COR-L47 (cell line): Measurements from ENCODE around the gene ALPL.

ENCODE experiments used
- DNase-seq: peaks from one replicate; lab custom pipeline; 2025; lab: John Stamatoyannopoulos, UW

The ALPL gene

GRCh38 chr1:21576031-21576797 lies 67.0 kb downstream of the ALPL start:
- DNase-seq, result no peak

- DNase-seq, result no peak
These were observed 67.6 kb downstream of the ALPL start for GRCh38 chr1:21576798-21577187.

- DNase-seq, result no peak
These were observed 68.1 kb downstream of the ALPL start for GRCh38 chr1:21577324-21577723.

GRCh38 chr1:21577933-21578332 lies 68.7 kb downstream of the ALPL start:
- no peak for DNase-seq

- no peak for DNase-seq
These were observed 70.6 kb downstream of the ALPL start for GRCh38 chr1:21579791-21580190.

- no peak for DNase-seq
These were observed 74.9 kb downstream of the ALPL start for GRCh38 chr1:21584096-21584495.

- DNase-seq, result no peak
These were observed 75.8 kb downstream of the ALPL start for GRCh38 chr1:21585037-21585436.

- DNase-seq, result no peak
These were observed 77.0 kb downstream of the ALPL start for GRCh38 chr1:21586222-21586621.

GRCh38 chr1:21586846-21587601 lies 77.8 kb downstream of the ALPL start:
- DNase-seq, result no peak

- DNase-seq, result no peak
These were observed 78.4 kb downstream of the ALPL start for GRCh38 chr1:21587602-21587953.

GRCh38 chr1:21589618-21590017 lies 80.4 kb downstream of the ALPL start:
- DNase-seq, result no peak

- peak; percentile 78 for DNase-seq
These were observed 81.1 kb downstream of the ALPL start for GRCh38 chr1:21590126-21590880.

GRCh38 chr1:21590934-21591333 lies 81.7 kb downstream of the ALPL start:
- DNase-seq, result no peak

GRCh38 chr1:21592086-21592865 lies 83.1 kb downstream of the ALPL start:
- DNase-seq, result no peak

GRCh38 chr1:21593231-21593630 lies 84.0 kb downstream of the ALPL start:
- DNase-seq, result no peak

- DNase-seq, result no peak
These were observed 85.3 kb downstream of the ALPL start for GRCh38 chr1:21594501-21594900.

GRCh38 chr1:21594935-21595897 lies 86.0 kb downstream of the ALPL start:
- peak; percentile 53 for DNase-seq

- DNase-seq, result no peak
These were observed 87.0 kb downstream of the ALPL start for GRCh38 chr1:21596174-21596573.

GRCh38 chr1:21596628-21597027 lies 87.4 kb downstream of the ALPL start:
- DNase-seq, result no peak

GRCh38 chr1:21597753-21598152 lies 88.5 kb downstream of the ALPL start:
- DNase-seq, result no peak

- DNase-seq, result no peak
These were observed 89.2 kb downstream of the ALPL start for GRCh38 chr1:21598417-21598816.
